Cardiac muscle cell (in vitro differentiated cells and primary cell): ENCODE measurements around the gene GRIA4. TPM values are rescaled to one million over a fixed set of nuclear protein-coding genes. Genes with fewer than 3 reads are reported as not detected.

Experiments used
- DNase-seq, 2 donors: peaks; one replicate each; pipeline versions ENCODE4 v3.0.0 to v3.0.0-alpha.2; 2010 to 2017; ENCODE audit warnings: low read depth in 1 of 2, low spot score in 1 of 2
- H3K27ac ChIP-seq: fragments of 200-600 bp; sonication (generic); 2 replicates; pipeline ENCODE4 v1.5.1; 2016
- H3K27me3 ChIP-seq: fragments of 200-600 bp; sonication (generic); 2 replicates; pipeline ENCODE4 v1.6.0; 2016; ENCODE audit warnings: control low read depth
- H3K36me3 ChIP-seq: fragments of 200-600 bp; sonication (generic); 2 replicates; pipeline ENCODE4 v1.5.1; 2016; ENCODE audit warnings: control low read depth
- H3K4me1 ChIP-seq: fragments of 200-600 bp; sonication (generic); 2 replicates; pipeline ENCODE4 v1.8.1; 2017; ENCODE audit warnings: low read depth, mild to moderate bottlenecking, mixed run types
- H3K4me3 ChIP-seq: fragments of 200-600 bp; sonication (generic); 2 replicates; pipeline ENCODE4 v1.5.1; 2016; ENCODE audit warnings: mild to moderate bottlenecking
- H3K9me3 ChIP-seq: fragments of 200-600 bp; sonication (generic); 2 replicates; pipeline ENCODE4 v1.5.1; 2017; ENCODE audit warnings: low read depth, mild to moderate bottlenecking, control low read depth
- polyA plus RNA-seq: library from polyadenylated mRNA; unstranded; fragments of >200 nt; fragmentation: Nextera tagmentation; extraction: Ambion mirVana; gene quantifications from 2 replicates; pipeline ENCODE4 v1.2.1, GENCODE V29; 2016
- total RNA-seq: library from RNA; depleted of rRNA; stranded (reverse); fragments of >200 nt; gene quantifications from 2 replicates; pipeline ENCODE4 v1.2.3, GENCODE V29; 2016
- TF ChIP-seq, protein P1 (sequence below): IDR thresholded peaks from 2 replicates; pipeline ENCODE4 v1.5.1; 2012; ENCODE audit warnings: low read depth, mild to moderate bottlenecking, low read length

The GRIA4 gene
- total and polyA plus RNA-seq, 2 experiments from 2014 or later = 20.8 to 36.6 TPM

DNA sequence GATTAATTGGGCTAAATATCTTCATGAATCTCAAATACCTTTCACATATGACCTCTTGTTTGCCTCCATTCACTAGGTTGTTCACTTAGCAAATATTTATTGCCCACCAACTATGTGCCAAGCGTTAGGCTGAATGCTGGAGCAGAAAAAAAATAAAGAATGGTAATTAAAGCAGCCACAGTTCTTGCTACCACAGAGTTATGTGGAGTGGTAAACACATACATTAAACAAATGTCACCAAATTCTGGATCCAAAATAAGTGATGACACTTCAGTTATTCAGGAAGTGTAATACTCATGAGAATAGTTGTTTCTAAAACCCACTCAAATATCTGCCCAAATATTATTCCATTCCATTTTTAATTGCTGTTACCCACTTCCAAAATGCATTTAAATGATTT, 128.4 kb downstream of the GRIA4 start:
- no peaks in the 10 kb centered on the region for H3K9me3 ChIP-seq
- TF ChIP-seq, protein P1, sequence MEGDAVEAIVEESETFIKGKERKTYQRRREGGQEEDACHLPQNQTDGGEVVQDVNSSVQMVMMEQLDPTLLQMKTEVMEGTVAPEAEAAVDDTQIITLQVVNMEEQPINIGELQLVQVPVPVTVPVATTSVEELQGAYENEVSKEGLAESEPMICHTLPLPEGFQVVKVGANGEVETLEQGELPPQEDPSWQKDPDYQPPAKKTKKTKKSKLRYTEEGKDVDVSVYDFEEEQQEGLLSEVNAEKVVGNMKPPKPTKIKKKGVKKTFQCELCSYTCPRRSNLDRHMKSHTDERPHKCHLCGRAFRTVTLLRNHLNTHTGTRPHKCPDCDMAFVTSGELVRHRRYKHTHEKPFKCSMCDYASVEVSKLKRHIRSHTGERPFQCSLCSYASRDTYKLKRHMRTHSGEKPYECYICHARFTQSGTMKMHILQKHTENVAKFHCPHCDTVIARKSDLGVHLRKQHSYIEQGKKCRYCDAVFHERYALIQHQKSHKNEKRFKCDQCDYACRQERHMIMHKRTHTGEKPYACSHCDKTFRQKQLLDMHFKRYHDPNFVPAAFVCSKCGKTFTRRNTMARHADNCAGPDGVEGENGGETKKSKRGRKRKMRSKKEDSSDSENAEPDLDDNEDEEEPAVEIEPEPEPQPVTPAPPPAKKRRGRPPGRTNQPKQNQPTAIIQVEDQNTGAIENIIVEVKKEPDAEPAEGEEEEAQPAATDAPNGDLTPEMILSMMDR = no peak
- DNase-seq = no peak
- H3K36me3 ChIP-seq = no peaks in the 10 kb centered on the region
- H3K4me1 ChIP-seq = peaks cover 6% of the 10 kb centered on the region
- no peaks in the 10 kb centered on the region for H3K27me3 ChIP-seq
- H3K4me3 ChIP-seq = no peak overlapping the region
- H3K27ac ChIP-seq = no peak overlapping the region

GRCh38 chr11:105738986-105739795, 129.3 kb downstream of the GRIA4 start:
- H3K4me1 ChIP-seq = peaks cover 9% of the 10 kb centered on the region
- TF ChIP-seq, protein P1 = no peak
- no peaks in the 10 kb centered on the region for H3K9me3 ChIP-seq
- H3K4me3 ChIP-seq = no peak overlapping the region
- no peaks in the 10 kb centered on the region for H3K27me3 ChIP-seq
- no peaks in the 10 kb centered on the region for H3K36me3 ChIP-seq
- DNase-seq = no peak
- no peak overlapping the region for H3K27ac ChIP-seq

DNA sequence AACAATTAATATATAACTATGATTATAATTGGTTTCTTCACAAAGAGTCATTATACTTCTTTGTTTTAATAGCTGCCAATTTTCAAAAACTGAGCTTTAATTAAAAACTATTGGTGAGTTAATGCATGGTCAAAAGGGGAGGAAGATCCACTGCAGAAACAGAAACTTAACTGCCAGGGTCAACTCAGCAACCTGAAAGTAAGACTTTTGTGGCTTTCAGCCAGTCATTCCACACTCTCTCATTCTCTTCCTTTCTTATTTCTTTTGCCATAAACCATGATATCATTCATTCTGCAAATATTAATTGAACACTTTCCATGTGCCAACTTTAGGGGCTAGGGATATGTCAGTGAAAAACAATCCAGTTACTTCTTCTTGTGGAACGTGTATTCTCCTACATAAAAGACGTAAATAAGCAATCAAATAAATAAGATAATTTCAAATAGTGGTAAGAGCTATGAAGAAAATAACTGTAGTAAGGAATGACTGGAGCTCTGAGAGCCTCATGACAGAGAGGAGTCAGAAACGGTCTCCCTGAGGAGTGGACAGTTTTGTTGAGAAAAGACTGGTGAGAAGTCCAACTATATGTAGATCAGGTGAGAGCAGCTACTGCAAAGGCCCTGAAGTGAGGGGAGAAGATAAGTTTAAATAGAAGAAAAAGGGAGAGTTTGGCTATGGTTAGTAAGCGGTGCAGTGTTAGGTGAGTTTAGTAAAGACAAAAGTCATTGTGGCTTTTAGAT, 130.5 kb downstream of the GRIA4 start:
- Histone ChIP-seq H3K4me3 (no peak overlapping the region), H3K27me3 (no peaks in the 10 kb centered on the region), H3K27ac (no peak overlapping the region), H3K4me1 (peaks cover 11% of the 10 kb centered on the region), H3K36me3 (no peaks in the 10 kb centered on the region), H3K9me3 (no peaks in the 10 kb centered on the region)
- TF ChIP-seq, protein P1 = no peak
- DNase-seq = no peak

DNA sequence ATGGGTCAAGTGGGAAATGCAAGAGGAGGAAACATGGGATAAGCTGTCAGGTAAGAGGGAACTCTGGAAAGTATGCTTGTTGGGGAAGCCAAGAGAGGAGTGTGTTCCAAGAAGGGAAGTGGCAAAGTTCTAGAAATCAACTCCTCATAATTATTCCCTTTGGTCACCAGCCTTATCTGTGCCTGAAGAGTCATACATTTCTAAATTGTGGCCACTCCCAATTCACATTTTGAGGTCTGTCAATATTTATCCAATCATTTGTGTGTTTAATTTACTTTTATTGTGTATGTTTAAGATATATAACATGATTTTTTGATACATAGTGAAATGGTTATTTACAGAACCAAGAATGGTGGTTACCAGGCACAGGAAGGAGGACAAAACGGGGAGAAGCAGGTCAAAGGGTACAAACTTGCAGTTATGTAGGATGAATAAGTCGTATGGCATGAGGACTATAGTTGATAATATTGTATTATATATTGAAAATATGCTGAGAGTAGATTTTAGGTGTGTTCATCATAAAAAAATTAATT, 131.7 kb downstream of the GRIA4 start:
- H3K27me3 ChIP-seq = no peaks in the 10 kb centered on the region
- H3K4me3 ChIP-seq = no peak overlapping the region
- H3K27ac ChIP-seq = no peak overlapping the region
- no peak for DNase-seq
- no peaks in the 10 kb centered on the region for H3K36me3 ChIP-seq
- H3K4me1 ChIP-seq = peaks cover 18% of the 10 kb centered on the region
- TF ChIP-seq, protein P1 = no peak
- H3K9me3 ChIP-seq = no peaks in the 10 kb centered on the region

DNA sequence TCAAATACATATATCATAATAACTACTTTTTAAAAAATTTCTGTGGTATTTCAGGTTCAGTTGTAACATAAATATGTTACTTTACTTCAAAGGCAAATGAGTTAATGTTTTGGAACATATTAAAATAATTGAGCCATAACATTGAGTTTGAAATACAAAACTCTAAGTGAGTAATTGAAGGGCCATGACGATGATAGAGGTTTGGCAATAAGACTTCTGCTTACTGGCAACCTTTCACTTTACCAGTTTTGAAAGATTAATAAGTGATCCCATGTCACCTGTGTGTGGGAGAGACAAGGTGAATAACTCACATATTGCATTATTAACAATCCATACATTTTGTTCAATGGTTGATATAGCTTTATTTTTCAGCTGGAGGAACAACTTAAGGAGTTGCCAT, 144.4 kb downstream of the GRIA4 start:
- DNase-seq = no peak
- no peaks in the 10 kb centered on the region for H3K9me3 ChIP-seq
- H3K4me1 ChIP-seq = peaks cover 16% of the 10 kb centered on the region
- H3K36me3 ChIP-seq = no peaks in the 10 kb centered on the region
- no peak overlapping the region for H3K27ac ChIP-seq
- no peaks in the 10 kb centered on the region for H3K27me3 ChIP-seq
- TF ChIP-seq, protein P1 = no peak
- no peak overlapping the region for H3K4me3 ChIP-seq
